Subcutaneous adipose tissue (tissue), 4 donors: ENCODE measurements around the gene CEBPG. TPM values are rescaled to one million over a fixed set of nuclear protein-coding genes. Genes with fewer than 3 reads are reported as not detected.

Experiments
- CTCF ChIP-seq: fragments of 450-650 bp; IDR thresholded peaks from one replicate; pipeline ENCODE4 v1.5.1; 2016; ENCODE audit warnings: low read depth, mild to moderate bottlenecking, control low read depth, antibody characterized with exemption, moderate library complexity
- total RNA-seq, 4 donors: library from RNA; depleted of rRNA; stranded (reverse); fragments of >200 nt; gene quantifications; one replicate each; pipeline ENCODE4 v1.1.0, GENCODE V29; 2016

CEBPG gene
- total RNA-seq, 4 donors from 2014 or later: 24.6 to 37.9 (median 32.5) TPM

GRCh38 chr19:33418461-33418860 is 45.0 kb downstream of the CEBPG start:
- no peak for TF ChIP-seq CTCF

GRCh38 chr19:33418871-33419787 is 45.6 kb downstream of the CEBPG start:
- no peak for TF ChIP-seq CTCF

- TF ChIP-seq CTCF: no peak
Observed at GRCh38 chr19:33419788-33420130, 46.2 kb downstream of the CEBPG start.

- TF ChIP-seq CTCF: no peak
Observed at GRCh38 chr19:33420821-33421220, 47.3 kb downstream of the CEBPG start.

GRCh38 chr19:33421368-33421767 is 47.9 kb downstream of the CEBPG start:
- TF ChIP-seq CTCF: no peak

- TF ChIP-seq CTCF: no peak
Observed at GRCh38 chr19:33422369-33423180, 49.1 kb downstream of the CEBPG start.

- no peak for TF ChIP-seq CTCF
Observed at GRCh38 chr19:33424181-33424580, 50.7 kb downstream of the CEBPG start.
